ENCODE results near the gene DYRK1A.
A peak's percentile ranks its signal among the peaks of the same experiment; 100 is the strongest.

DYRK1A gene

GRCh38 chr21:37461479-37461878 is 94.9 kb downstream of the DYRK1A start:
- Mint-ChIP-seq H3K27ac (peak overlapping the region; percentile 8 to 50 (median 46)), H3K27me3 (ENCODE audit: low read depth) (no peaks in the 10 kb centered on the region), H3K9me3 (no peaks in the 10 kb centered on the region), H3K4me3 (no peak overlapping the region), H3K36me3 (ENCODE audit: low read depth) (peaks cover 6% of the 10 kb centered on the region), H3K4me1 (peaks cover 71% of the 10 kb centered on the region)
- TF ChIP-seq, protein P1, sequence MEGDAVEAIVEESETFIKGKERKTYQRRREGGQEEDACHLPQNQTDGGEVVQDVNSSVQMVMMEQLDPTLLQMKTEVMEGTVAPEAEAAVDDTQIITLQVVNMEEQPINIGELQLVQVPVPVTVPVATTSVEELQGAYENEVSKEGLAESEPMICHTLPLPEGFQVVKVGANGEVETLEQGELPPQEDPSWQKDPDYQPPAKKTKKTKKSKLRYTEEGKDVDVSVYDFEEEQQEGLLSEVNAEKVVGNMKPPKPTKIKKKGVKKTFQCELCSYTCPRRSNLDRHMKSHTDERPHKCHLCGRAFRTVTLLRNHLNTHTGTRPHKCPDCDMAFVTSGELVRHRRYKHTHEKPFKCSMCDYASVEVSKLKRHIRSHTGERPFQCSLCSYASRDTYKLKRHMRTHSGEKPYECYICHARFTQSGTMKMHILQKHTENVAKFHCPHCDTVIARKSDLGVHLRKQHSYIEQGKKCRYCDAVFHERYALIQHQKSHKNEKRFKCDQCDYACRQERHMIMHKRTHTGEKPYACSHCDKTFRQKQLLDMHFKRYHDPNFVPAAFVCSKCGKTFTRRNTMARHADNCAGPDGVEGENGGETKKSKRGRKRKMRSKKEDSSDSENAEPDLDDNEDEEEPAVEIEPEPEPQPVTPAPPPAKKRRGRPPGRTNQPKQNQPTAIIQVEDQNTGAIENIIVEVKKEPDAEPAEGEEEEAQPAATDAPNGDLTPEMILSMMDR (IDR thresholded peaks at IDR 0.05; ENCODE audit: unreplicated experiment in 3 of 3): no peak

- H3K27ac Mint-ChIP-seq: peak overlapping the region; percentile 27 to 50 (median 46)
- TF ChIP-seq, protein P1 (IDR thresholded peaks at IDR 0.05; ENCODE audit: unreplicated experiment in 3 of 3): no peak
- no peaks in the 10 kb centered on the region for H3K9me3 Mint-ChIP-seq
Observed at GRCh38 chr21:37462087-37462861, 95.7 kb downstream of the DYRK1A start.

GRCh38 chr21:37463083-37463801 is 96.7 kb downstream of the DYRK1A start:
- Mint-ChIP-seq H3K36me3 (ENCODE audit: low read depth) (peaks cover 20% of the 10 kb centered on the region), H3K9me3 (no peaks in the 10 kb centered on the region), H3K4me3 (no peak overlapping the region), H3K27ac (peak overlapping the region; percentile 15 to 50 (median 46)), H3K4me1 (peaks cover 57% of the 10 kb centered on the region), H3K27me3 (ENCODE audit: low read depth) (no peaks in the 10 kb centered on the region)
- TF ChIP-seq, protein P1 (IDR thresholded peaks at IDR 0.05; ENCODE audit: unreplicated experiment in 3 of 3): peak; percentile 50 to 63 (median 55)

More at GRCh38 chr21:37462087-37462861, 95.7 kb downstream of the DYRK1A start:
- Mint-ChIP-seq H3K36me3 (ENCODE audit: low read depth) (peaks cover 12% of the 10 kb centered on the region), H3K27me3 (ENCODE audit: low read depth) (no peaks in the 10 kb centered on the region), H3K4me1 (peaks cover 66% of the 10 kb centered on the region), H3K4me3 (peak overlapping the region in 2 of 3 experiments; percentile 12 to 59)

DNA sequence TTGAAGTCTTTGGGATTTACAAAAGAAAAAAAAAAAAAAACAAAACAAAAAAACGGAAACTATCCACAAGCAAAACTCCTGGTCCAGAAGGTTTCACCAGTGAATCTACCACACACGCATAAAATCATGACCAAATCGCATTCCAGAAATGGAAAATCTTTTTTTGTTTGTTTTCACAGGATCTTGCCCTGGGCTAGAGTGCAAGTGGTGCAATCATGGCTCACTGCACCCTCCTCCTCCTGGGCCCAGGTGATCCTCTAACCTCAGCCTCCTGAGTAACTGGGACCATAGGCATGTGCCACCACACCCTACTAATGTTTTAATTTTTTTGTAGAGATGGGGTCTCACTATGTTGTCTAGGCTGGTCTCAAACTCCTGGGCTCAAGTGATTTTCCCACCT is 100.5 kb downstream of the DYRK1A start:
- TF ChIP-seq, protein P1 (IDR thresholded peaks at IDR 0.05; ENCODE audit: unreplicated experiment in 3 of 3): no peak
- Mint-ChIP-seq H3K4me3 (no peak overlapping the region), H3K9me3 (peaks cover 3% of the 10 kb centered on the region), H3K36me3 (ENCODE audit: low read depth) (peaks cover 50% of the 10 kb centered on the region), H3K27me3 (ENCODE audit: low read depth) (no peaks in the 10 kb centered on the region), H3K4me1 (peaks cover 24% of the 10 kb centered on the region), H3K27ac (no peak overlapping the region)

GRCh38 chr21:37468909-37469308 is 102.3 kb downstream of the DYRK1A start:
- H3K9me3 Mint-ChIP-seq: peaks cover 3% of the 10 kb centered on the region
- H3K27ac Mint-ChIP-seq: no peak overlapping the region
- H3K36me3 Mint-ChIP-seq (ENCODE audit: low read depth): peaks cover 60% of the 10 kb centered on the region
- H3K27me3 Mint-ChIP-seq (ENCODE audit: low read depth): no peaks in the 10 kb centered on the region
- TF ChIP-seq, protein P1 (IDR thresholded peaks at IDR 0.05; ENCODE audit: unreplicated experiment in 3 of 3): no peak
- H3K4me1 Mint-ChIP-seq: peaks cover 14% of the 10 kb centered on the region
- no peak overlapping the region for H3K4me3 Mint-ChIP-seq

All from nephron (organoid).